NCI-H146 treated with DMSO at 0.1 percent for 48 hours (cell line): Measurements from ENCODE around the gene DMD.

Experiments
- DNase-seq: peaks from one replicate; lab custom pipeline; 2025; ENCODE audit not compliant: unreplicated experiment; lab: John Stamatoyannopoulos, UW

Gene DMD

GRCh38 chrX:31547816-31548215, 1663.5 kb downstream of the DMD start:
- DNase-seq: no peak

DNA sequence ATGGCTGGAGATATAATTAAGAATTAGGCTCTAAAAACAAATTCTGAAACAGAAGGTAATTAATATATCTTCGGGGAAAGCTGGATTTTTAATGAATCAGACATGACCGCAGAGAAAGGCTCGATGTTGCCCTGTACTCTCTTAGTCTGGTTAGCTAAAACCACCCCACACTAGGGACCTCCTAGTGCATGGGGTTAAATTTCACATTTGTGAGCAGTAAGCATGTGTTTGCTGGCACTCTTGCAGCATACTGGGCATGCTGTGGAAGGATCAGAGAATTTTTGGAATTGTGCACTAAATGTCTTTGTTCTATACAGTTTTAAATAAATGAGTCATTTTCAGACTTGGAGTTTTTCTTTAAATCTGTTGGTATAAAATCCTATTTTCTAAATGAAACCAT, 1663.9 kb downstream of the DMD start:
- no peak for DNase-seq

GRCh38 chrX:31546126-31546525, 1665.2 kb downstream of the DMD start:
- no peak for DNase-seq

GRCh38 chrX:31545726-31546125, 1665.6 kb downstream of the DMD start:
- DNase-seq: no peak

GRCh38 chrX:31545191-31545590, 1666.2 kb downstream of the DMD start:
- DNase-seq: no peak

- no peak for DNase-seq
These were observed 1667.7 kb downstream of the DMD start for GRCh38 chrX:31543634-31544033.

DNA sequence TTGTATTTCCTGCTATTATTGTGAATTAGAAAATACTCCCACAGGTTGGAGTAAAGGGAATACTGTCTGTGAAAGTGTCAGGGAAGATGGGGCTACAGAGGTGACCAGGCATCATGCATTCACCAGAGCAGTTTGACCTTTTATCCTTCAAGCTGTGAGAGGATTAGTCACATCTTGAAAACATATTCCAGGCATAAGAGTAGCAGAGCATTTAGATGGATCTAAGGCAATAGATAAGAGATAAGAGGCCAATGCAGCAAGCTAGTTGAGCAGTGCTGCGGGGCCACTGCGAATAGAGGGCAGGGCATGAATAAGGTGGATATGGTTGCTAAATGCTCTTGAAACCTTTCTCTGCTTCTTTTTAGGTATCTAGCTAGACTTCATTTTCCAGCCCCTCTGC, 1668.8 kb downstream of the DMD start:
- no peak for DNase-seq

GRCh38 chrX:31540313-31540712, 1671.0 kb downstream of the DMD start:
- no peak for DNase-seq

- no peak for DNase-seq
These were observed 1683.8 kb downstream of the DMD start for GRCh38 chrX:31527455-31528126.

- DNase-seq: no peak
These were observed 1687.3 kb downstream of the DMD start for GRCh38 chrX:31523884-31524536.

DNA sequence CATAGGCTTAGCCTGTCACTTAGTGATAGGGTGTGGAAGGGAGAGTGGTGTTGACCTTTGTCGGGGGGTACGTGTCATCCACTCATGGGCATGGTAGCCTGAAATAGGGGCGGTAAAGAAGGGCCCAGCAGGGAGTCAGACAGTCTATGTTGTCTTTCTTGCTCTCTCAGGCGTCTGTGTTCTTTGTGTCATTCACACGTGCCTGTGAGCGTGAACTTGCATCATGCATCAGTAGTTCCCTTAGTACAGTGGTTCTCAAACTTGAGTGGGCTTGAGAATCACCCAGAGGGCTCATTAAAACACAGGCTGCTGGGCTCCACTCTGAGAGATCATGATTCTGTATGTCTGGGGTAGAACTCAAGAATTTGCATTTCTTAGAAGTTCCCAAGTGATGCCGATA, 1688.6 kb downstream of the DMD start:
- no peak for DNase-seq

DNA sequence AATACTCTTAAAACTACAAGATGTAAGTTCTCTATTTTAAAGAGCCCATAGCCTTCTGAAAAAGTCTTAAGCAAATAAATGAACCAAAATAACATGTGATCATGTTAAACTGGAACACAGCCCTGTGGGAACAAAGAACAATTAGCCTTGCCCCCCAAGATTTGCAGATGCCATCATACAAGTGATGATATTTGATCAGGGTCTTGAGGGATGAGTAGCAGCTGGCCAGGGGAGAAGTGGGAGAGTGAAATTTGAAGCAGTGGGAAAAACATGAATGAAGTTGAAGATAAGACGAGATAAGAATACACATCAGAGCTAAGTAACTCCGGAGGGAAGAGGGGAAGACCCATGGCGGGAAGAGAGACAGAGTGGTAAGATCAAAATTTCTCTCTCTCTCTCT, 1689.4 kb downstream of the DMD start:
- no peak for DNase-seq

GRCh38 chrX:31516527-31516926, 1694.8 kb downstream of the DMD start:
- no peak for DNase-seq

DNA sequence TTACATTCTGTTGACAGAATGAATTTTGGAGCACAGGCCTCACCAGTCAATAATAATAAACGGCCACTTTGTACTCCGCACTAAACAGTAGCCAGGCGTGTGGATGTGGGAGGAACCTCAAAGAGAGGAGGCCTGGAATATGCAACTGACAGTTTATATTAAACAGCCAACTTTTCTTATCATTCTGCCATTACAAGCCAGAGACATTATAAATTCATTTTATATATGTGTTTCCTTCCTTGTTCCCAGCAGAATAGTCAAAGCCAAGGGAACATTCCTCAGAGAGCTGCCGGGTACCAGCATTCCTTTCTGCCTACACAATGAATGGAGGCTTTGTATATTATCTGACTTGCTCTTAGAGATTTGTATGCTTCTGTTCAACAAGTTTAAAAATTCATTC, 1703.0 kb downstream of the DMD start:
- DNase-seq: no peak

DNA sequence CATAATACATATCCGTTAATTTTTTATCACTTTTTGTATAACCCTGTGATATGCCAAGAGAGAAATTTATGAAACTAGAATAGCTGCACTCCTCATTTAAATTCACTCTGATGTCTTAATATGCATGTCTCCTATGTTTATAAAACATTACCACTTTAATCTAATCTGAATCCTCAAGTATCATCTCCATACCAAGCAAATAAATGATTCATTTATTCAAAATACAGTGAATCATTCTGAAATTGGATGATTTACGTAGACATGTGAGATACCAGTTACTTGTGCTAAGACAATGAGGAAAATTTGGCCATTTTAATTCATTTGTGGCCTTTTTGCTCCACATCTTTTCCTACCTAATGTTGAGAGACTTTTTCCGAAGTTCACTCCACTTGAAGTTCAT, 1704.4 kb downstream of the DMD start:
- DNase-seq: no peak

- no peak for DNase-seq
These were observed 1705.0 kb downstream of the DMD start for GRCh38 chrX:31506360-31506759.

DNA sequence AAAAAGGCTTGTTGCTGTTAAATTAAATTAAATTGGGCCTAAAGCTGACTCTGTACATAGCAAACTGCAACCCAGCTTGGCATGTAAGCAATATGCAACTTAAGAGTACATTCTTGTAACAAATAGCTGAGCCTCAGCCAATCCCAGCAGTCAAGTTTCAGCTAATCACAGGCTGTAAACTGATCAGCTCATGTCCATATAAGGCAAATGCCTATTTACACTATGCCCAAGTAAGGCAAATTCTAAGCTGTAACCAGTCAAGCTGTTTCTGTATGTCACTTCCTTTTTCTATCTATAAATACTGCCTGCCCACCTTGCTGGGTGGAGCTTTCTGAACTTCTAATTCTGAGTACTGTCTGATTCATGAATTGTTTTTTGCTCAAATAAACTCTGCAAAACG, 1710.4 kb downstream of the DMD start:
- no peak for DNase-seq

GRCh38 chrX:31499109-31499508, 1712.2 kb downstream of the DMD start:
- DNase-seq: no peak

- DNase-seq: no peak
These were observed 1714.3 kb downstream of the DMD start for GRCh38 chrX:31497086-31497485.

GRCh38 chrX:31487951-31488350, 1723.4 kb downstream of the DMD start:
- DNase-seq: no peak

- no peak for DNase-seq
These were observed 1728.0 kb downstream of the DMD start for GRCh38 chrX:31483336-31483735.

DNA sequence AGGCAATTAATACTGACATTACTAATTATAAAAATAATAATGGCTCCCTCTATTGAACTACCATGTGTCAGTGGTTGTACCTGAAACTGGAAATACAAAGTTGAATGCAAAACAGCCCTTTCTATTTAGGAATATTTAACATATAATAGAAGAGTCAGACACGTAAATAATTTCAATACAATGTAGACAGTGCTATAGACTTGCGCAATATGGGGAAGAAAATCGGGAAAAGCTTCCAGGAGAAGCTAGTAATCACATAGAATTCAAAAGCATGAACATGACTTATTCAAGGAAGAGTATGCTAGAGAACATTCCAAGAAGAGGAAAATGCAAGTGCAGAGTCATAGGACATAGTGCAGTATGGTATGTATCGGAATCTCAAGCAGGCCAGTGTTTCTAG, 1730.7 kb downstream of the DMD start:
- no peak for DNase-seq

DNA sequence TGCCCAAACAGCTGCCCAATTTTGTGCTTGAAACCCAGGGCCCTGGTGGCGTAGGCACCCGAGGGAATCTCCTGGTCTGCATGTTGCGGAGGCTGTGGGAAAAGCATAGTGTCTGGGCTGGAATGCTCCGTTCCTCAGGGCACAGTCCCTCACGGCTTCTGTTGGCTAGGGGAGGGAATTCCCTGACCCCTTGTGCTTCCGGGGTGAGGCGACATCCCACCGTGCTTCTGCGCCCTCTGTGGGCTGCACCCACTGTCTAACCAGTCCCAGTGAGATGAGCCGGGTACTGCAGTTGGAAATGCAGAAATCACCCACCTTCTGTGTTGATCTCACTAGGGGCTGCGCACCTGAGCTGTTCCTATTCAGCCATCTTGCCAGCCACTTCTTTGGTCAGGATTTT, 1740.1 kb downstream of the DMD start:
- DNase-seq: no peak
